GM12878 (cell line): Measurements from ENCODE around the gene RELL2. TPM values are rescaled to one million over a fixed set of nuclear protein-coding genes. Genes with fewer than 3 reads are reported as not detected.

ENCODE experiments used
- ATAC-seq: fragments of 200-7000 bp; cut with Tn5 transposase; 3 replicates; pipeline ENCODE4 v1.9.1; 2020; ENCODE audit warnings: mild to moderate bottlenecking, moderate library complexity
- BruUV-seq: library from RNA; stranded (reverse); fragments of 400-500 nt; replicated peaks from 2 replicates; lab custom pipeline; 2021; lab: Mats Ljungman, UMichigan
- CTCF ChIA-PET: fragments of 300-600 bp; sonication (Branson Sonifier 250); formaldehyde crosslinking; extraction: SDS; loops from one replicate; lab custom pipeline; 2021; ENCODE audit warnings: inconsistent platforms; lab: Yijun Ruan, JAX
- POLR2A ChIA-PET: fragments of 350-600 bp; formaldehyde crosslinking; extraction: SDS; loops from one replicate; lab custom pipeline; 2021; ENCODE audit warnings: inconsistent platforms; lab: Charles Lee
- RAD21 ChIA-PET: fragments of 300-600 bp; sonication (Branson Sonifier 250); formaldehyde crosslinking; loops from one replicate; lab custom pipeline; 2023; ENCODE audit warnings: antibody characterized with exemption; ENCODE audit not compliant: unreplicated experiment; lab: Charles Lee
- SMC1A ChIA-PET: fragments of 300-600 bp; sonication (Branson Sonifier 250); formaldehyde crosslinking; loops from one replicate; lab custom pipeline; 2023; ENCODE audit not compliant: unreplicated experiment, uncharacterized antibody; lab: Charles Lee
- DNase-seq: peaks from one replicate; pipeline ENCODE4 v3.0.0-alpha.2; 2011; ENCODE audit warnings: low read depth, low spot score
- FAIRE-seq: peaks from 3 replicates; lab custom pipeline; 2011; peaks lifted over from hg19 to GRCh38; lab: Jason Lieb, UNC
- H2AFZ ChIP-seq: 2 replicates; pipeline ENCODE4 v1.6.0; 2011; ENCODE audit warnings: low read depth, low read length, control low read depth; ENCODE audit not compliant: control insufficient read depth
- H3K27ac ChIP-seq: 2 replicates; pipeline ENCODE4 v1.5.1; 2011; ENCODE audit warnings: control low read depth; ENCODE audit not compliant: control insufficient read depth, insufficient read depth
- H3K27me3 ChIP-seq, 2 experiments: replicated peaks in 1 of 2; 2 replicates each; pipeline versions ENCODE4 v1.6.0 to v1.6.1; 2011; ENCODE audit warnings: low read length in 1 of 2; ENCODE audit not compliant: control insufficient read depth in 2 of 2, insufficient read depth in 2 of 2
- H3K36me3 ChIP-seq, 2 experiments: 2 replicates each; pipeline ENCODE4 v1.5.1; 2011; ENCODE audit warnings: low read length in 1 of 2; ENCODE audit not compliant: control insufficient read depth in 2 of 2, insufficient read depth in 2 of 2
- H3K4me1 ChIP-seq: 2 replicates; pipeline ENCODE4 v1.6.1; 2011; ENCODE audit warnings: mild to moderate bottlenecking, low read length, moderate library complexity, mixed read lengths; ENCODE audit not compliant: control insufficient read depth, insufficient read depth
- H3K4me2 ChIP-seq: 2 replicates; pipeline ENCODE4 v1.6.0; 2011; ENCODE audit warnings: control low read depth; ENCODE audit not compliant: control insufficient read depth, insufficient read depth
- H3K4me3 ChIP-seq: fragments of 200-600 bp; sonication (generic); 2 replicates; pipeline ENCODE4 v1.5.1; 2016
- H3K79me2 ChIP-seq: 2 replicates; pipeline ENCODE4 v1.6.0; 2011; ENCODE audit warnings: low read length; ENCODE audit not compliant: control insufficient read depth, insufficient read depth
- H3K9ac ChIP-seq: 2 replicates; pipeline ENCODE4 v1.8.0; 2011; ENCODE audit warnings: low read length, control low read depth, mixed read lengths; ENCODE audit not compliant: control insufficient read depth, insufficient read depth
- H3K9me3 ChIP-seq: replicated peaks from 3 replicates; pipeline ENCODE4 v1.5.1; 2011; ENCODE audit warnings: mild to moderate bottlenecking, low read length; ENCODE audit not compliant: control insufficient read depth, insufficient read depth
- H4K20me1 ChIP-seq: 2 replicates; pipeline ENCODE4 v1.6.0; 2011; ENCODE audit not compliant: control insufficient read depth, insufficient read depth
- NRF1 ChIP-seq: conservative IDR thresholded peaks from 2 replicates; pipeline ENCODE4 v1.6.1; 2011; ENCODE audit warnings: mild to moderate bottlenecking, low read depth, low read length, improper control_type of control experiment
- RELA ChIP-seq: fragments of 450-650 bp; IDR thresholded peaks from 2 replicates; pipeline ENCODE4 v1.8.0; 2014; ENCODE audit warnings: borderline replicate concordance; ENCODE audit not compliant: partially characterized antibody
- SMC3 ChIP-seq: IDR thresholded peaks from 2 replicates; pipeline ENCODE4 v1.6.1; 2011; ENCODE audit warnings: low read length, improper control_type of control experiment, borderline replicate concordance
- SP1 ChIP-seq: IDR thresholded peaks from one replicate; pipeline ENCODE4 v1.6.1; 2011; ENCODE audit warnings: low read depth, low read length
- SUZ12 ChIP-seq: fragments of 200-600 bp; sonication (generic); IDR thresholded peaks from one replicate; pipeline ENCODE4 v1.6.1; 2018; ENCODE audit warnings: antibody characterized with exemption, mild to moderate bottlenecking; ENCODE audit not compliant: unreplicated experiment
- TBL1XR1 ChIP-seq: IDR thresholded peaks from 2 replicates; pipeline ENCODE4 v1.6.1; 2012; ENCODE audit warnings: low read depth, low read length, improper control_type of control experiment
- ZNF207 ChIP-seq: fragments of 450-650 bp; IDR thresholded peaks from 2 replicates; pipeline ENCODE4 v1.6.1; 2014; ENCODE audit warnings: antibody characterized with exemption, mild to moderate bottlenecking, borderline replicate concordance
- WGBS: methylation state at CpG from one replicate; pipeline ENCODE4 v1.1.6; 2016; ENCODE audit warnings: low lambda C conversion rate; ENCODE audit not compliant: insufficient replicate concordance, insufficient coverage; ENCODE audit errors: missing lambda C conversion rate; 5-methylcytosine and 5-hydroxymethylcytosine counted together
- in situ Hi-C: fragments of 300-500 bp; cut with MboI; formaldehyde crosslinking; loops from 9 replicates; pipeline ENCODE4 v1.14.3; 2018; ENCODE audit warnings: mixed read lengths
- intact Hi-C: fragments of 100-400 bp; cut with micrococcal nuclease; formaldehyde crosslinking; loops from one replicate; pipeline ENCODE4 v1.14.2; 2022; ENCODE audit not compliant: unreplicated experiment
- polyA plus RNA-seq, 11 experiments: library from polyadenylated mRNA; depleted of rRNA in 4 of 11; unstranded in 6 of 11; stranded (reverse) in 5 of 11; fragments of >200 nt; fragmentation: Nextera tagmentation in 4 of 11; fragmentation: Illumina TruSeq in 1 of 11; extraction: Ambion mirVana in 4 of 11; extraction: Trizol in 1 of 11; gene quantifications; 1 replicate in 1 of 11; 2 replicates in 10 of 11; pipeline versions ENCODE4 v1.2.1 to v1.2.3, GENCODE V29; 2011 to 2016; ENCODE audit warnings: inconsistent platforms in 2 of 11, missing spikeins in 2 of 11, low read depth in 1 of 11
- total RNA-seq, 4 experiments: library from RNA; depleted of rRNA in 3 of 4; stranded (reverse); fragments of >200 nt in 3 of 4; fragmentation: Illumina TruSeq in 1 of 4; extraction: Trizol in 1 of 4; gene quantifications; 2 replicates each; pipeline versions ENCODE4 v1.2.1 to v1.2.3, GENCODE V29; 2013 to 2021
- TF ChIP-seq, protein P1 (sequence below): fragments of 450-650 bp; IDR thresholded peaks from 2 replicates; pipeline ENCODE4 v1.6.1; 2017; ENCODE audit warnings: borderline replicate concordance

RELL2 gene
- total and polyA plus RNA-seq, 10 of the 15 experiments (the other 5 are each of a cell fraction or from before 2014, with no cell fraction given) = 0.23 to 21.4 (median 7.1) TPM

DNA sequence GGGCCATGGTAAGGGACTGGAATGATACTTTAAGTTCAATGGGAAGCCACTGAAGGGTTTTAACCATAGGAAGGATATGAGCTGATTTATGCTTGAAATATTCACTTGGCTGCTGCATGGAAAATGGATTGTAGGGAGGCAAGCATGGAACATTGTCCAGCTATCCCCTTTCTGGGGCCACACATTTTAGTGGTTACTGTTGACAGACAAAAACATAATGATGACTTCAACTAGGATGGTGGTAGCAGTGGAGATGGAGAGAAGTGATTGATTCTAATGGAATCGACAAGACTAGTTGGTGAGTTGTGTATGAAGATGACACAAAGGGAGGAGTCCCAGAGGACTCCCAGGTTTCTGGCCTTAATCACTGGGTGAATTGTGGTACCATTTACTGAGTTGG, 20.6 kb downstream of the RELL2 start:
- H3K4me1 ChIP-seq = no peaks in the 10 kb centered on the region
- no peak overlapping the region for H3K9ac ChIP-seq
- no peaks in the 10 kb centered on the region for H3K27me3 ChIP-seq
- no peak for DNase-seq
- no peak for TF ChIP-seq SMC3
- TF ChIP-seq, protein P1, sequence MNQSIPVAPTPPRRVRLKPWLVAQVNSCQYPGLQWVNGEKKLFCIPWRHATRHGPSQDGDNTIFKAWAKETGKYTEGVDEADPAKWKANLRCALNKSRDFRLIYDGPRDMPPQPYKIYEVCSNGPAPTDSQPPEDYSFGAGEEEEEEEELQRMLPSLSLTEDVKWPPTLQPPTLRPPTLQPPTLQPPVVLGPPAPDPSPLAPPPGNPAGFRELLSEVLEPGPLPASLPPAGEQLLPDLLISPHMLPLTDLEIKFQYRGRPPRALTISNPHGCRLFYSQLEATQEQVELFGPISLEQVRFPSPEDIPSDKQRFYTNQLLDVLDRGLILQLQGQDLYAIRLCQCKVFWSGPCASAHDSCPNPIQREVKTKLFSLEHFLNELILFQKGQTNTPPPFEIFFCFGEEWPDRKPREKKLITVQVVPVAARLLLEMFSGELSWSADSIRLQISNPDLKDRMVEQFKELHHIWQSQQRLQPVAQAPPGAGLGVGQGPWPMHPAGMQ = no peak
- no peak for TF ChIP-seq SUZ12
- TF ChIP-seq ZNF207 = no peak
- TF ChIP-seq RELA = no peak
- no peak for TF ChIP-seq SP1
- no peak for TF ChIP-seq TBL1XR1
- TF ChIP-seq NRF1 = no peak
- TF ChIP-seq, all 136 proteins: peak for 0
- WGBS = 71% methylated on average over 1 of the region's 1 CpG
- Histone ChIP-seq H3K4me2 (no peak overlapping the region), H3K4me3 (no peak overlapping the region), H4K20me1 (no peaks in the 10 kb centered on the region), H3K27ac (no peak overlapping the region), H3K36me3 (no peaks in the 10 kb centered on the region), H3K9me3 (no peaks in the 10 kb centered on the region), H2AFZ (no peak overlapping the region), H3K79me2 (no peaks in the 10 kb centered on the region)
- ATAC-seq (no peak), FAIRE-seq (no peak)
- intact Hi-C loops = no loop called here
- ChIA-PET RAD21 (no interaction called here), SMC1A (interaction anchor here (0.7 to 1.6 kb wide), 2 partner anchors 36 to 105 kb away, joined by 3 read pairs; no protein-coding TSS in a partner anchor), CTCF (interaction anchor here (1.0 to 2.6 kb wide), 5 partner anchors 22 to 486 kb away, joined by 3 to 12 read pairs (median 7); partner anchors contain the start of gene RNF14), POLR2A (no interaction called here)
- BruUV-seq = no TSS peak
- in situ Hi-C loops = no loop called here
